Brain microvascular endothelial cell (primary cell): ENCODE results near the gene DQX1.
A peak's percentile ranks its signal among the peaks of the same experiment; 100 is the strongest.
"Not testable (repeated sequence)": the region's sequence is repeated elsewhere in the genome, so short reads cannot be mapped to it uniquely, and the experiment has no call there.

Experiments used
- DNase-seq: peaks from one replicate; pipeline ENCODE4 v3.0.0-alpha.2; 2020
- H3K27ac ChIP-seq: fragments of 250-450 bp; sonication (Bioruptor Pico); 2 replicates; pipeline ENCODE4 v1.5.1; 2020; ENCODE audit warnings: mild to moderate bottlenecking, moderate library complexity
- H3K27me3 ChIP-seq: fragments of 250-450 bp; sonication (Bioruptor Pico); replicated peaks from 2 replicates; pipeline ENCODE4 v1.5.1; 2020; ENCODE audit warnings: mild to moderate bottlenecking
- H3K36me3 ChIP-seq: fragments of 250-450 bp; sonication (Bioruptor Pico); replicated peaks from 2 replicates; pipeline ENCODE4 v1.5.1; 2020; ENCODE audit warnings: mild to moderate bottlenecking
- H3K4me3 ChIP-seq: 2 replicates; pipeline ENCODE4 v1.5.1; 2011; ENCODE audit warnings: low read depth, mild to moderate bottlenecking, control low read depth, low read length, moderate library complexity
- in situ Hi-C: cut with HindIII; loops from 2 replicates; pipeline ENCODE4 v1.10.0; 2017; ENCODE audit warnings: low sequenced_read_pairs, low pct_ligation_motif_present
- TF ChIP-seq, protein P1 (sequence below): IDR thresholded peaks from 2 replicates; pipeline ENCODE4 v1.5.1; 2011; ENCODE audit warnings: low read depth, mild to moderate bottlenecking, moderate library complexity, low read length, control low read depth, inconsistent platforms; ENCODE audit errors: missing control alignments

DQX1 gene

GRCh38 chr2:74472086-74472944, 53.7 kb downstream of the DQX1 start, which contains the start of gene MRPL53:
Gene MRPL53 (minus strand): TSS chr2:74472680. CDS start chr2:74472660, 20 bp downstream.
- Histone ChIP-seq H3K27me3 (no peaks in the 10 kb centered on the region), H3K4me3 (peak within 1 kb of the TSS; percentile 87), H3K36me3 (peaks cover 15% of the 10 kb centered on the region), H3K27ac (peak within 1 kb of the TSS; percentile 64)
- TF ChIP-seq, protein P1, sequence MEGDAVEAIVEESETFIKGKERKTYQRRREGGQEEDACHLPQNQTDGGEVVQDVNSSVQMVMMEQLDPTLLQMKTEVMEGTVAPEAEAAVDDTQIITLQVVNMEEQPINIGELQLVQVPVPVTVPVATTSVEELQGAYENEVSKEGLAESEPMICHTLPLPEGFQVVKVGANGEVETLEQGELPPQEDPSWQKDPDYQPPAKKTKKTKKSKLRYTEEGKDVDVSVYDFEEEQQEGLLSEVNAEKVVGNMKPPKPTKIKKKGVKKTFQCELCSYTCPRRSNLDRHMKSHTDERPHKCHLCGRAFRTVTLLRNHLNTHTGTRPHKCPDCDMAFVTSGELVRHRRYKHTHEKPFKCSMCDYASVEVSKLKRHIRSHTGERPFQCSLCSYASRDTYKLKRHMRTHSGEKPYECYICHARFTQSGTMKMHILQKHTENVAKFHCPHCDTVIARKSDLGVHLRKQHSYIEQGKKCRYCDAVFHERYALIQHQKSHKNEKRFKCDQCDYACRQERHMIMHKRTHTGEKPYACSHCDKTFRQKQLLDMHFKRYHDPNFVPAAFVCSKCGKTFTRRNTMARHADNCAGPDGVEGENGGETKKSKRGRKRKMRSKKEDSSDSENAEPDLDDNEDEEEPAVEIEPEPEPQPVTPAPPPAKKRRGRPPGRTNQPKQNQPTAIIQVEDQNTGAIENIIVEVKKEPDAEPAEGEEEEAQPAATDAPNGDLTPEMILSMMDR, result no peak
- peak; percentile 91 for DNase-seq
- in situ Hi-C loops, result no loop called here

DNA sequence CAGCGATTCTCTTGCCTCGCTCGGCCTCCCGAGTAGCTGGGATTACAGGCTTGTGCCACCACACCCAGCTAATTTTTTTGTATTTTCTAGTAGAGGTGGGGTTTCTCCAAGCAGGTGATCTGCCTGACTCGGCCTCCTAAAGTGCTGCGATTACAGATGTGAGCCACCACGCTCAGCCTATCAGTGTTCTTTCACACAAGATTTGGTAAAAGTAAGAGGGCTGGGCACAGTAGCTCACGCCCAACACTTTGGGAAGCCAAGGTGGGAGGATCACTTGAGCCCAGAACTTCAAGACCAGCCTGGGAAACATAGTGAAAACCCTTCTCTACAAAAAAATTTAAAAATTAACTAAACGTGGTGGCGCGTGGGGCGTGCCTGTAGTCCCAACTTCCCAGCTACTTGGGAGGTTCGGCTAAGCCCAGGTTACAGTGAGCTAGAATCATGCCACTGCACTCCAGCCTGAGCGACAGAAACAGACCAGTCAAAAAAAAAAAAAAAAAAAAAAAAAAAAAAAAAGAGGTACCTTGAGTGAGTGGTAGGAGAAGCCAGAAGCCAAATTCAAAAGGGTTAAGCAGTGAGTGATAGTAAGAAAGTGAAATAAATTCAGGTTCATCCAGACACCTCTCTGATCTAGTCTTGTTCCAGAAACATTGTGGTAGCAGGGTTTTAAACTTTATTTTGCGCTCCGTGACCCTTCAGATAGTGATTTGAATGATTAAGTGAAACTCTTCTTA, 54.5 kb downstream of the DQX1 start:
- H3K4me3 ChIP-seq, result peak overlapping the region; percentile 87
- in situ Hi-C loops, result no loop called here
- DNase-seq, result no peak

DNA sequence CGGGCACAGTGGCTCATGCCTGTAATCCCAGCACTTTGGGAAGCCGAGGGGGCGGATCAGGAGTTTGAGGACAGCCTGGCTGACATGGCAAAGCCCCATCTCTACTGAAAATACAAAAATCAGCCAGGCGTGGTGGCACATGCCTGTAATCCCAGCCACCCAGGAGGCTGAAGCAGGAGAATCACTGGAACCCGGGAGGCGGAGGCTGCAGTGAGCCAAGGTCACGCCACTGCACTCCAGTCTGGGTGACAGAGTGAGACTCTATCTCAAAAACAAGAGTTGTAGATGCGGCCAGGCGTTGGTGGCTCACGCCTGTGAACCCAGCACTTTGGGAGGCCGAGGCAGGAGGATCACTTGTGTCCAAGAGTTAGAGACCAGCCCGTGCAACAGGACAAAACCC, 55.3 kb downstream of the DQX1 start:
- DNase-seq, H3K4me3 ChIP-seq, in situ Hi-C loops, H3K27ac ChIP-seq, H3K27me3 ChIP-seq: not testable (repeated sequence)
- peaks cover 15% of the 10 kb centered on the region for H3K36me3 ChIP-seq

More for the DNA sequence above, 54.5 kb downstream of the DQX1 start:
- no peaks in the 10 kb centered on the region for H3K27me3 ChIP-seq
- H3K36me3 ChIP-seq, result peaks cover 15% of the 10 kb centered on the region
- peak overlapping the region; percentile 64 for H3K27ac ChIP-seq
- TF ChIP-seq, protein P1, result no peak
